ENCODE data around the gene SLC23A3.

The SLC23A3 gene

DNA sequence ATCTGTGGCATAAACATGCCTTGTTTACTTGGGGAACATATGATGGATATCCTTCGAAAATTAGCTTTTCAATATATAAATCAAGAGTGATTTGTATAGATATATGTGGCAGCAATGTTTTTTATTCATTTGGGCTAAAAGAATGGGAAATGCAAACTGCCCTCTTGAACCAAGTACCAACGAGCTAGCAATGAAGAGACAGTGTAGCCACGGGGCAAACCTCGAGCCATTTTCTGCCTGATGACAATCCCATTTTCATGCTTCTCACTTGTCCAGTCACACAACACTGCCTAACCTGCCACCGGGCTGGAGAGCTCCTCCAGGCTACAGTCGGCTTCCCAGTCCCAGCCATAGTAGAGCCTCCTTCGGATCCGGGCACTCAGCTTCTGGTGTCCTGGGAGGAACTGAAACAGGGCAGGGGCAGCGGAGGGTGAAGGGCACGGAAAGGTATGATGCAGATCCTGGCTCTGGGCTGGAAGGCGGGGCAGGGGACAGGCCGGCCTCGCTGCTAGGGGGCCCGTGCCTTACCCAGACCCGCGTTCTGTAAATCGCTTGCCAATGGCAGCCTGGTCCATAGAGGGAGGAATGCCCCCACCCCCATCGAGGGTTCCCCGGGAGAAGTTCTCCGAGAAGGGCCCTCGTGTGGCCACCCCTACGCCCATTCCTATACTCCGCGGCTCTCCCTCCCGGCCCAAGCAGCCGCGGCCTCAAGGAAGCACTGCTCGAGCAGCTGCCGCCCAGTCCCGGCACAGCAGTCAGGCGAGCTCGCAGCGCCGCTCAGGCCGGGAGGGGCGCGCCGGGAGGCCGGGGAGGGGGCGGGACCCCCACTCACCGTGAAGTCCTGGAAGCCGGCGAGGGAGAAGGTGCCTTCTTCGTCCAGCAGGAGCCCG lies 6.3 kb upstream of the SLC23A3 start:
- DNase-seq (ENCODE audit: low spot score) = no peak

GRCh38 chr2:219175486-219175885 lies 5.7 kb upstream of the SLC23A3 start:
- DNase-seq (ENCODE audit: low spot score) = no peak

- no peak for DNase-seq (ENCODE audit: low spot score)
These were observed 5.0 kb upstream of the SLC23A3 start for GRCh38 chr2:219174801-219175200.

GRCh38 chr2:219174146-219174545 lies 4.3 kb upstream of the SLC23A3 start:
- no peak for DNase-seq (ENCODE audit: low spot score)

DNA sequence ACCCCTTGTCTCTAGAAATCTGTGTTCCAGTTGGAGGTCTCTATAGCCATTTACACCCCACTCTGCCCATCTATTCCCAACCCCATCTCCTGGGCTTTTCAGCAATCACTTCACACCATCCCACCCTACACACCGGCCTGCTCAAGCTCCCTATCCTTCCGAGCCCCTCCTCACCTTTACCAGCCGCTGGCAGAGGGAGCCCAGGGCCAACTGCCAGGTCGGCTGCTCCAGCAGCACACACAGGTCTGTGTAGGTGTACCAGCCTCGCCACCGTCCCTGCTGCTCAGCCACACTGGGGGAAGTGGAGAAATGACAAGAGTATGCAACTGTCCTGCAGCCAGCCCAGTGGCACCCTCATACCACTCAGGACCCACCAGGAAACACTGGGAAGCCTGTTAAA lies 3.3 kb upstream of the SLC23A3 start:
- DNase-seq (ENCODE audit: low spot score) = no peak

- DNase-seq (ENCODE audit: low spot score) = no peak
These were observed 2.7 kb upstream of the SLC23A3 start for GRCh38 chr2:219172231-219173154.

- peak; percentile 51 for DNase-seq (ENCODE audit: low spot score)
These were observed 1.4 kb upstream of the SLC23A3 start for GRCh38 chr2:219171231-219171651.

- DNase-seq (ENCODE audit: low spot score) = no peak
These were observed 897 bp downstream of the SLC23A3 start for GRCh38 chr2:219168932-219169331.

- no peak for DNase-seq (ENCODE audit: low spot score)
These were observed 1.3 kb downstream of the SLC23A3 start for GRCh38 chr2:219168526-219168925.

- no peak for DNase-seq (ENCODE audit: low spot score)
These were observed 1.8 kb downstream of the SLC23A3 start for GRCh38 chr2:219167997-219168396.

DNA sequence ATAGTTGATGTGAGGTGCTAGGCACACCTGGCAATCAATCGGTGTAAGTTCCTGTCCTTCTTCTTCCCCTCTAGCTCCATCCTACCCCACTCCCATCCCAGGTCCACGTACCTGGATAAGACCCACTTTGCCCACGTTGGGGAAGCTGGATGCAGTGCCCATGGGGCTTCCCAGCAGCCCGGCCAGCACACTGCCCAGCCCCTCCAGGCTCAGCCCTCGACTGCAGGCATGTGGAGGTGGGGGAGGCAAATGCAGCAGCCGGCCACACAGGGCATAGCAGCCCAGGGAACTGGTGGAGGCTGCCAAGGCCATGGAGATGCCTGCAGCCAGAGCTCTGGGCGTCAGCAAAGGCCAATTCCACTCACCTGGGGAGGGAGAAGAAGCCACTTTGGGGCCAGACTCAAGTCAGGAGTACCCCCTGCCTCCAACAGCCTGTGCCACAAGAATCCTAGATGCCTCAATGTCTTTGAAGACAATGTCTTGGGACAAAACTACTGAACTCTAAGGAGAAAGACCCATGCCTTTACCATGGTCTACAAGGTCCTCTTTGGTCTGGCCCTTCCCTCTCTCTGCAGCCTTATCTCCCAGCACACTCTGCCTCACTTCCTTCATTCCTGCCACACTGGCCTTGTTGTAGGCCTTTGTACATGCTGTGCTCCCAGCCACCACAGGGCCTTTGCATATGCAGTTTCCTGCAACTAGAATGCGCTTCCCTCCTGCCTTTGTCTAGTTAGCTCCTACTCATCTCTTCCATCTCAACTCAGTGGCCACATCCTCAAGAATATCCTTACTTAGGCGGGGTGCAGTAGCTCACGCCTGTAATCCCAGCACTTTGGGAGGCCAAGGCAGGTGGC lies 4.5 kb downstream of the SLC23A3 start:
- no peak for DNase-seq (ENCODE audit: low spot score)

DNA sequence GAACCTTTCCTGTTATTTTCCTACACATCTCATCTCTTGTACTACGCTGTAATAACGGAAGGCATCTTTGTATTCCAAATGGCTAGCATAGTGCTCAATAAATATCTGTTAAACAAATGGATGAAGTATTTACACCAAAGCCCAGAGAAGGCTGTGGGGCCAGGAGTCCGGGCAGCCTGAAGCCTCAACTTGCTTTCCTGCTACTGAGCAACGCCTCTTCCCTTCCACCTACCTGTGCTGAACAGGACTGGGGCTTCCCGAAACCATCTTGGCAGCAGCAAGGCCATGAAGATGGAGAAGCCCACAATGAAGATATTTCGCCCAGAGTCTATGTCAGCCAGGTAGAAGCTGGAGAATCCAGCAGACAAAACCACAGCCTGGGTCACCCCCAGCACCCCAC lies 6.7 kb downstream of the SLC23A3 start:
- DNase-seq (ENCODE audit: low spot score) = no peak

- DNase-seq (ENCODE audit: low spot score) = no peak
These were observed 8.7 kb downstream of the SLC23A3 start for GRCh38 chr2:219161097-219161496.

DNA sequence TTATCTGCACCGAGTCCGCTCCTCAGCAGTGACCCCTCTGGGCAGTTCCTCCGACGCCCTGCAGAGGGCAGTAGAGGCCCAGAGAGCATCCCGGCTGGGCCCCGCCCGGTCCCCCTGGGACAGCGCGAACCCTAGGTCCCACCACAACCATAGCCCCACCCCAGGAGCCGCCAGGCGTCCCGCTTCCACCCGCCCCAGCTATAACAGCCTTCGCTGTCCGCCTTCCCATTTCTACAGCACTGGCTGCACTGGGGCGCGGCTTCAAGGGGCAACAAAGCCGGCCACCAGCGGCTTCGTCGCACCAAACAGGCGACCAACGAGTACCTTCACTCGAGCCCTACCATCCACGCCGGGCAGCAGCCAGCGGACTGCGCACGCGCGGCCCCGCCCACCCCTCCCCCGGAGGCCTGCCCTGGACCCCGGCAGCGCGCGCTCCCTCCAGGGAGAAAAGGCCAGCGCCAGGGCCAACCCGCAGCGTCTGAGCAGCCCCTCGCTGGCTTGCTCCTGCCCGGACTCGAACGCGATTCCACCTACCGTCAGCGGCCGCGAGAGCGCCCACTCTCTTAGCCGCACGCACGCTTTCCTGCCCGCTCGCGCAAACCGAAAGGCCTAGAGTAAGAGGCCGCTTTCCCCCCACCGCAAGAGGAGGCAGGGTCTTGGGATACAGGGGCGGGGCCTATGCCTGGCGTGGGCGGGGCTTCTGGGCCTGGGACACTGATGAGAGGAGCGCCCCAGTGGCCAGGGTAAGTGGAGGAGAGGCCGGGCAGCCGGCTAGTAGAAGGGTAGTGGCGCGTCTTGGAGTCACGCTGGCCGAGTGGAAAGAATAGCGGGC lies 9.4 kb downstream of the SLC23A3 start, which contains the start of gene NHEJ1:
TSS of gene NHEJ1 (minus strand) at position 630 of the 832 bp plus-strand sequence. CDS start 2,453 bp downstream, outside the sequence.
- peak; percentile 92 for DNase-seq (ENCODE audit: low spot score)

- no peak for DNase-seq (ENCODE audit: low spot score)
These were observed 10.1 kb downstream of the SLC23A3 start for GRCh38 chr2:219159771-219160185.

GRCh38 chr2:219158586-219158985 lies 11.2 kb downstream of the SLC23A3 start:
- DNase-seq (ENCODE audit: low spot score) = no peak

DNA sequence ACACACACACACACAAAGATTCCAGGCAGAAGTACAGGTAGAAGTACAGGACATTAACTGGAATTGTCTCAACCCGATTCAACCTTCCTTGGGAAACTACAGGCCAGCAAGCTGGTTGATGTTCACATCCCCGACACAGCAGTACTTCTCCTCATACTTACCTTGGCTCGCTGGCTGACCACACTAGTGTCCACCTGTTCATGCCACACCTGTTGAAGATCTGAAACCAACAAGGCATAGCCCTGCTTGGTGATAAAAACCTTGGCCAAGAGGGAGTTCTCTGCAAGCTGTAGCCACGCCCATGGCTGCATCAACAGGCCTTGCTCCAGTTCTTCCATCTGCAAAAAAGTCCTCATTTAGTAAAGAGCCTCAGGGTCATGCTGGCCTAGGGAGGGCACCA lies 11.8 kb downstream of the SLC23A3 start:
- no peak for DNase-seq (ENCODE audit: low spot score)

DNA sequence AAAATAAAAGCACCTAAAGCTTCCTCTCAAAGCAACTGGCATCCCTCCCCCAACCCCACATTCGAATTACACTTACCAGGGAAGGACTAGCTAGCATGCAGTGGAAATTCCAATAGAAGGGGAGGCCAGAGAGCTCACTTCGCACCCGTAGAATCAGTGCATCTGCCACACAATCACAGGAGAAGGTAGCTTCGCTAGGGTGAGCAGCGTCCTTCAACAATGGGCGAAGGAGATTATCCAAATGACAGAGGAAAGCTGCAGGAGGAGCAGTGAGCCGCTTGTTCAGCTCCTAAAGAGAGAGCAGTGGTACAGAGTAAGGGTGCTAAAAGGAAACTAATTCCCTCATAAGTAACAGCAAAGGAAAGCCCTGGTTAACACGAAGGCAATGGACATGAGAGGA lies 12.4 kb downstream of the SLC23A3 start:
- DNase-seq (ENCODE audit: low spot score) = no peak

DNA sequence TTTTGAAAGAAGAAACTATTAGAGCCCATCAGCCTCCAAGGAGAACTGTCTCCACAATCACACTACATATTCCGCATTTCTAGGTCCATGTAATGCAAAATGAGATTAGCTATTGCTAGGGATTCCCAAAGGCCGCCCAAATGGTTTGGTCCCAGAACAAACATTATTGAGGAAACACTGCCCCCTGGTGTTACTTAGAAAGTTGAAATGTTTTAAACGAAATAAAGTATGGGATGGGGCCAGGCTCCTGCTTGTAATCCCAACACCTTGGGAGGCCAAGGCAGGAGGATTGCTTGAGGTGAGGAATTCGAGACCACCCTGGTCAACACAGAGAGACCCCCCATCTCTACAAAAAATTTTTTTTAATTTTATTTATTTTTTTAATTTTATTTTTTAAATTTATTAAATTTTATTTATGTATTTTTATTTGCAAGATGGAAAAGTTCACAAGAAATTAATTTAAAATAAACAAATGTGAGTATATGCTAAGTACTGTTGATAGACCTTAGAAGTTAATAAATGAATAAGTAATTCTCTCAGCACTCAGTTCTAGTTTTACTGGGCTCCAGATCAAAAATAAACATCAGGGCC lies 14.7 kb downstream of the SLC23A3 start:
- DNase-seq (ENCODE audit: low spot score) = peak; percentile 67

- DNase-seq (ENCODE audit: low spot score) = no peak
These were observed 20.2 kb downstream of the SLC23A3 start for GRCh38 chr2:219149667-219150066.

All from CD4-positive, alpha-beta T cell treated with Interleukin-6 at 100 ng/mL for 8 hours (primary cell).